Superior temporal gyrus (tissue), 1 donor: ENCODE results near the gene MRPL34.
"Not testable (repeated sequence)": the region's sequence is repeated elsewhere in the genome, so short reads cannot be mapped to it uniquely, and the experiment has no call there.

Experiments
- DNase-seq: peaks from one replicate; pipeline ENCODE4 v3.0.0-alpha.2; 2016; ENCODE audit errors: extremely low spot score

Gene MRPL34

DNA sequence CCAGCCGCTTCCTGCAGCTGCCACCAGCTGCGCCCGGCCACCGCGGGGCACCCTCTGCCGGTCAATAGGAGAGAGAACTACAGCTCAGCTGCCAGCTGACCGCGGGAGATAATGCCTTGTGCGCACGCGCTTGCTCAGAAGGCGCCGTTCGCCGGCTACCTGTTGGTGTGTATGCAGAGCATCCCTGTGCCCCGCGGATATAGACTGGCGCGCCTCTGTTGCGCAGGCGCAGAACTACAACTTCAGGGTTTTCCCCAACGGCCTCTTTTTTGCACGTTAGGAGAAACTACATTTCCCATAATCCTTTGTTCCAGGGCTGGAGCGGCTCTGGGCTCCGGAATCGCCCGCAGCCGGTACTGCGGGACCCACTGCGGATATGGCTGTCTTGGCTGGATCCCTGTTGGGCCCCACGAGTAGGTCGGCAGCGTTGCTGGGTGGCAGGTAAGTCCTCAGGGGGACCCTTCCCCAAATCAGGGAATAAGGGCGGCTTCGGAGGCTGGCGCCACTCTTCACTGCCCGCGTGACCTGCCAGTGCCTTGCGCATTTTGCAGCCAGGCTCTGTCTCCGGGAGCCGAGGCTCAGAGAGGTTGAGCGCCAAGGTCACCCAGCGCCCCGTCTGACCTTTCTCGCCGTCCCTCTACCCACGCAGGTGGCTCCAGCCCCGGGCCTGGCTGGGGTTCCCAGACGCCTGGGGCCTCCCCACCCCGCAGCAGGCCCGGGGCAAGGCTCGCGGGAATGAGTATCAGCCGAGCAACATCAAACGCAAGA is at the start of gene MRPL34:
Gene MRPL34, plus strand, starts transcription at position 356 of the 768 bp plus-strand sequence. Its CDS starts 21 bp downstream, at position 377.
- peak; percentile 99 for DNase-seq

DNA sequence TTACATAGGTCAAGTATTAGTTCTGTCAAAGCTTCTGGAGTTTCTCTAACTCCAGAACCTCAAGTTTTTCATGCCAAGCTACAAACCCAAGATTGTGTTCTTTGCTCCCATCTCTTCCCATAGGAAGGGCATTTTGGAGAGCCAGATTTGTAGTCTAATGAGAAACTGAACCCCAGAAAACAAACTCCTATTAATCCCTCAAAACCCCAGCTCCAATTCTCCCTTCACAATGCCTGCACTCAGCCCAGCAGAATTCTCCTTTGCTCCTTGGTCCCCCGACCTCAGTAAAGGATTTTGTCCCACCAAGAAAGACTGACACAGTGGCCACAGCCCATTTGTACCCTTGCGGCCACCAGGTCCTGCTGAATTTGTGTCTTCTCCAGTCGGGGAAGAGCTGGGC is 49.5 kb upstream of the MRPL34 start:
- DNase-seq, result no peak

DNA sequence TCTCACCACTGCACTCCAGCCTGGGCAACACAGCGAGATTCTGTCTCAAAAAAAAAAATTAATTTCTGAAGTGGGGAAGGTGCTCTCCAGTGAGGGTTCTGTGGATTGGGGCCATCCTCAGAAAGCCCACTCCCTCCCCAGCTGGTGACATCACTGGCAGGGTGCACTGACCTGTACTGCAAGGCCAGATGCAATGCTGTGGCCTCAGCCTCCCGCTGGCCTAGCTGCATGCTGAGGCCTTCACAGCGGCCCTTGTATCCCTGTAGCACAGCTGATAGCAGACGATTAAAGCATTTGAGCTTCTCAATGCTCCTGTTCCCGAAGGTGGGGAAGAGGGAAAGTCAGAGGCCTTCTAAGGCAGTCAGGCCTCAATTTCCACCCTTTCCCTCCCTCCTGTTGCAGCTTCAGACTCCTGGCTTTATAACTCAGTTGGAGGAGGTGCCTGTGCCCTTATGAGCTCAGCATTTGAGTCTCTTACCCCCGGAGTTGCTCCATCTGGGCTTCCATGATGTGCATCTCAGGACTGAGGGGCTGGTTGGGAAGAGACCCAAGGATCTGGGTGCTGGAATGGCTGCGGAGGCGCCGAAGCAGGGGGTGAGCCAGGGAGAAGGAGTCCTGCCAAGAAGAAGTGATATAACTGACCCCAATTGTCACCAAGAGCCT is 46.4 kb upstream of the MRPL34 start:
- DNase-seq, result no peak

- no peak for DNase-seq
These were observed 45.7 kb upstream of the MRPL34 start for GRCh38 chr19:17259934-17260333.

DNA sequence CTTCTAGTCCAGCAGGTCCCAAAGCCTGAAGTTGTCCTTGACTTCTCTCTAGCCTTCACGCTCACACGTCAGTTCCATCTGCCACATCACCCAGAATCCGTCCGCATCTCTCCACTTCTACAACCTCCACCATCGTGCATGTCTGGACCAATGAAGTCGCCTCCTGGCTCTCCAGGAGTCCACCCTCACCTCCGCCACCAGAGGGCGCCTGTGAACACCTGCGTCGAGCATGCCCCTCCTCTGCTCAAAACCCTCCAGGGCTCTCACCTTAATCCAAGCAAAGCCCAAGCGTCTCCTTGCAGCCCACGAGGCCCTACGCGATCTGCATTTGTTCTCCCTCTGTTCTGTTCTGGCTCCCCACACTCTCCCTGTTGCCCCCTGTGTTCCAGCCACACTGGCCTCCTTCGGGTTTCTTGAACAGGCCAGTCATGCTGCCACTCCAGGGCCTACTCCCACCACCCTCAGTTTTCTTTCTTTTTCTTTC is 44.8 kb upstream of the MRPL34 start:
- peak; percentile 31 for DNase-seq

DNA sequence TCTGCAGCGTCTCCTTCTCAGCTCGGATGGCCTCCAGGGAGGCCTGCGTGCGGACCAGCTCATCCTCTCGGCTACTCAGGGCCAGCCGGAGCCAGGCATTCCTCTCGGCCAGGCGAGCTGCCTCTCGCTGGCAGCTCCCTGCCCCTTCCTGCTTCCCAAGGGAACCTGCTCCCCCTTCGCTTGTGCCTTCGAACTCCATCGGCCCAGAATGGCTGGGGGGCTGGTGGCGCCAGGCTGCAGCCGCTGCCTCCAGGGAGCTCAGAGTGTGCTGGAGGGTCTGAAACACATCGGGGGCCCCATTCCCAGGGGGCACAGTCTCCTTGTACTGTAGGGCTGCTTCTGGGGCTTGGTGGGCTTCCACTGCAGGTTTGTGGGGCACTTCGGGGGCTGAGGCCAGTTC is 43.1 kb upstream of the MRPL34 start:
- DNase-seq, result no peak

- DNase-seq, result no peak
These were observed 41.7 kb upstream of the MRPL34 start for GRCh38 chr19:17263712-17264640.

DNA sequence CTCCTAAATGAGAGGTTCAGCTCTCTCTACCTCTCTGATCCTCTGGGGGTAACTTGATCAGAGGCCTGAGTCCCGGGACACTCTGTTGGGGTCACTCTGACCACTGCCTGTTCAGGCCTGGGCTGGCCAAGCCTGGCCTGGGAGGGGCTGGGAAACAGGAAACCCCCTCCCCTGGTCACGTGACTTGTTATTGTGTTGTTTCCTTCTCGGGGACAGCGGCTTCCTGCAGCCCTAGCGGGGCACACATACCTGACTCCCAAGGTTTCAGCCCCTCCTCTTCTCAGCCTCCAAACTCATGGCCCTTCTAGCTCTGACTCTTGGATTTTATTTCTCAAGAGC is 41.1 kb upstream of the MRPL34 start, which contains the start of gene USHBP1:
Gene USHBP1, minus strand, starts transcription at position 105 of the 339 bp plus-strand sequence. CDS start 446 bp downstream, outside the sequence.
- no peak for DNase-seq

- no peak for DNase-seq
These were observed 39.6 kb upstream of the MRPL34 start for GRCh38 chr19:17266026-17266425.

DNA sequence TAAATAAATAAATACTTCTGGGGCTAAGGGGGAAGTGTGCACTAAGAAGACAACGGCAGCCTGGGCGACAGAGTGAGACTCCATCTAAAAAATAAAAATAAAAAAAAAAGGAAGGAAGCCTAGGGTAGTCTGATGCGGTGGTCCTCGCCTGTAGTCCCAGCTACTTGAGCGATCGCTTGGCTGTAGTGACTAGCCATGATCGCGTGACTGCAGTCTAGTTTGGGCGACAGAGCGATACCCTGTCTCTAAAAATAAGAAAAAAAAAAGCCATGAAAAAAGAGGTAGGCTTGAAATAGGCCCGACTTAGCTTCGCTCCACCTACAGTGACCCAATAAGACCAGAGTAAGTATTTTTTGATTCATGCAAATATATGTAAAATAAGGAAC is 39.1 kb upstream of the MRPL34 start:
- no peak for DNase-seq

DNA sequence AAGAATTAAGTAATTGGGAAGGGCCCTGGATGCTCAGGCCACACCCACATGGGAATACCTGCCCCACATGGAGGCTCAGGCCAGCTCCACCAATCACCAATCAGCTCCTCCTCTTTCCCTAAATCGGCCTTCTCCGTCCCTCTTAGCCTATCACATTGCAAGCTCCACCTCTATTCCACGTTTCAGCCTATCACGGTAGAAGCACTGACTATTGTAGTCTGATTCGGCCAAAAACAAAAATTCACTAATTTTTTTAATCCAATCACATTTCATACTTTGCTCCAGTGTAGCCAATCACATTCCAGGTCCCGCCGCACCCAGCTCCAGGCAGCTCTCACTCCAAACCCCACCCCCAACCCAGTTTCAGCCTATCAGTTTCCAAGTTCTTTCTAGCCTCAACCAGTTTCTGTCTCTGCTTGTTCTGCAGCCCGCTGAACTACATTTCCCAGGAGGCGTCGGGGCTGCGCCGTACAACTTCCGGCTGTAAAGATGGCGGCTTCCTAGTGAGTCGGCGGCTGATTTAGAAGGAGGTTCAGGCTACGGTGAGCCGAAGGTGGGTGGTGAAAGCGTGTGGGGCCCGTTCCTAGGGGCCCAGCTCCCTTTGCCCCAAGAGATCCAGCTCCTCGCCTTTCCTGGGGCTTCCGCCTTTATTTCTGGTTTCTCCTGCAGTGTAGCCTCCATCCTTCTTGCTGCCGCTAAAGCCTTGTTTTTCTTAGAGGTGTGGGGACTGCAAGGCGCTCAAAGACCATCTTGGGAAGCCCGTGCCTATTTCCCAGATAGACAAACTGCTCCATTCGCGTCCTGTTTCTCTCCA is 38.5 kb upstream of the MRPL34 start, which contains the start of gene BABAM1:
Gene BABAM1, plus strand, starts transcription at position 469 of the 814 bp plus-strand sequence. CDS start 1,364 bp downstream, outside the sequence.
- peak; percentile 99 for DNase-seq

DNA sequence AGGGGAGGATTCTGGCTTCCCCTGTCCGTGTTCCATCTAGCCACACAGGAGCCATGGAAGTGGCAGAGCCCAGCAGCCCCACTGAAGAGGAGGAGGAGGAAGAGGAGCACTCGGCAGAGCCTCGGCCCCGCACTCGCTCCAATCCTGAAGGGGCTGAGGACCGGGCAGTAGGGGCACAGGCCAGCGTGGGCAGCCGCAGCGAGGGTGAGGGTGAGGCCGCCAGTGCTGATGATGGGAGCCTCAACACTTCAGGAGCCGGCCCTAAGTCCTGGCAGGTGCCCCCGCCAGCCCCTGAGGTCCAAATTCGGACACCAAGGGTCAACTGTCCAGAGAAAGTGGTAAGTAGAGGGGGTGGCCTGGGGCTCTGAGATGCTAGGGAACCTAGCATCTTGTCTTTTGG is 36.9 kb upstream of the MRPL34 start:
- DNase-seq, result no peak

DNA sequence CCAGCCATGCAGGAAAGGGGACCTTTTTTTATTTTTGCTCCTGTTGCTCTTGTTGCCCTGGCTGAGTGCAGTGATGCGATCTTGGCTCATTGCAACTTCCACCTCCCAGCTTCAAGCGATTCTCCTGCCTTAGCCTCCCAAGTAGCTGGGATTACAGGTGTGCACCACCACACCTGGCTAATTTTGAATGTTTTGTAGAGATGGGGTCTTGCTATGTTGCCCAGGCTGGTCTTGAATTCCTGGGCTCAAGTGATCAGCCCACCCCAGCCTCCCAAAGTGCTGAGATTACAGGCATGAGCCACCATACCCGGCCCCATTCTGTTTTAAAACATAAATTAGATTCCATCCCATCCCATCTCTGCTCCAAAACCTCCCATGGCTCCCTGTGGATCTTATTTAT is 30.8 kb upstream of the MRPL34 start:
- not testable (repeated sequence) for DNase-seq

- DNase-seq, result no peak
These were observed 30.1 kb upstream of the MRPL34 start for GRCh38 chr19:17275441-17276175.

DNA sequence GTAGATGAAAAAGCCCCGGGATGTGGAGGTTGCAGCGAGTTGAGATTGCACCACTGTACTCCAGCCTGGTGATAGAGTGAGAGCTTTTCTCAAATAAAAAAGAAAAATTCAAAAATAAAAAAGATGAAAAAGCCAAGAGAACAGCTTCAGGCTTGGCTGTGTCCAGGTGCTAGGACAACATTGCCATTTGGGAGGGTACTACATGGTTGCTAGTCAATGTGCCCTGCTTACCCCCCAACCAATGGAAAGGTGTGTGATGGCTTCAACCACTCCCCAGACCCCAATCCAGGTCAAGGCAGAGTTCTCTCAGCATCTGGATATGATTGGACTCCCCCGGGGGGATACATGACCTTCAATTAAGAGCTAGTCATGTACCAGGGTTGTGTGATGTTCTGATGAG is 26.2 kb upstream of the MRPL34 start:
- DNase-seq, result no peak

GRCh38 chr19:17281391-17282304 is 24.0 kb upstream of the MRPL34 start, which contains the start of gene ANKLE1:
Gene ANKLE1 (plus strand): TSS chr19:17281901. CDS start chr19:17281921, 20 bp downstream.
- DNase-seq, result no peak

DNA sequence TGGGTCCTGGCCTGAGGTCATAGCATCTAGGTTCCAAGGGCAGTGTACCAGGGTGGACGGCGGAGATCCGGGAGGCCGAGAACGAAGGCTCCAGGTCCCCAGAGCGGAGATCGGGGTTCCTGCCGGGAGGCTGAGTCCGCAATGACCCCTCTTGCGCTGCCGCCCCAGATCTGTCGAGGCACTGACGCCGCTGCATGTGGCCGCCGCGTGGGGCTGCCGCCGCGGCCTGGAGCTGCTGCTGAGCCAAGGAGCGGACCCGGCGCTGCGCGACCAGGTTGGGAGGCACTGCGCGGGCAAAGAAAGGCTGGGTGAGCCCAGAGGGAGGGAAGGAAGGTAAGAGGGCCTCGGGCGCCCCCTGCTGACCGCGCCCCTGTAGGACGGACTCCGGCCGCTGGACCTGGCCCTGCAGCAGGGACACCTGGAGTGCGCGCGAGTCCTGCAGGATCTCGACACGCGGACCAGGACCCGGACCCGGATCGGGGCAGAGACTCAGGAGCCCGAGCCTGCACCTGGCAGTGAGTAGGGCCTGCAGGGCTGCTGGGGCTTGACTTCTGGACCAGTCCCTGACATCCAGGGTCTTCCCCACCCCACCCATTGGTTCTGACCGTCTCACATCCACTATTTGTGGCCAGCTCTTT is 23.1 kb upstream of the MRPL34 start:
- peak; percentile 76 for DNase-seq

DNA sequence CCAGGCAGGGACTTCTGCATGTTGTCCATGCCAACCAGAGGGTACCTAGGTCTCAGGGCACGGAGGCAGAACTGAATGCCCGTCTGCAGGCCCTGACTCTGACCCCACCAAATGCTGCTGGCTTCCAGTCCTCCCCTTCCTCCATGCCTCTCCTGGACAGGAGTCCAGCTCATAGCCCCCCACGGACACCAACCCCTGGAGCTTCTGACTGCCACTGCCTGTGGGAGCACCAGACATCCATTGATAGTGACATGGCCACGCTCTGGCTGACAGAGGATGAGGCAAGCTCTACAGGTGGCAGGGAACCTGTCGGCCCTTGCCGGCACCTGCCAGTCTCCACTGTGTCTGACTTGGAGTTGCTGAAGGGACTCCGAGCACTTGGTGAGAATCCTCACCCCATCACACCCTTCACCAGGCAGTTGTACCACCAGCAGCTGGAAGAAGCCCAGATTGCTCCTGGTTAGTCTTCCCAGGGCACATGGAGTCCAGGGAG is 22.1 kb upstream of the MRPL34 start:
- no peak for DNase-seq
